ENCODE results near the gene IFFO2. TPM values are rescaled to one million over a fixed set of nuclear protein-coding genes. Genes with fewer than 3 reads are reported as not detected.

Gene IFFO2
- total and polyA plus RNA-seq, 7 donors = 1.2 to 35.0 (median 8.6) TPM

- Histone ChIP-seq H3K4me1 (peaks cover 0 to 68% (median 47%) of the 10 kb centered on the region in 4 donors), H3K4me3 (no peak overlapping the region), H3K9me3 (no peaks in the 10 kb centered on the region), H3K36me3 (no peaks in the 10 kb centered on the region), H3K27ac (no peak overlapping the region), H3K27me3 (no peaks in the 10 kb centered on the region)
- intact Hi-C loops (cut with DNase I) = no loop called here
- no peak for DNase-seq
- WGBS, 2 donors = 84 to 88% methylated on average over 7 of the region's 7 CpGs
- no peak for TF ChIP-seq CTCF (IDR thresholded peaks at IDR 0.05)
- no peak for TF ChIP-seq POLR2AphosphoS5 (IDR thresholded peaks at IDR 0.05)
- no peak for TF ChIP-seq POLR2A (IDR thresholded peaks at IDR 0.05)
Measured at GRCh38 chr1:18929686-18930085, 26.8 kb downstream of the IFFO2 start.

DNA sequence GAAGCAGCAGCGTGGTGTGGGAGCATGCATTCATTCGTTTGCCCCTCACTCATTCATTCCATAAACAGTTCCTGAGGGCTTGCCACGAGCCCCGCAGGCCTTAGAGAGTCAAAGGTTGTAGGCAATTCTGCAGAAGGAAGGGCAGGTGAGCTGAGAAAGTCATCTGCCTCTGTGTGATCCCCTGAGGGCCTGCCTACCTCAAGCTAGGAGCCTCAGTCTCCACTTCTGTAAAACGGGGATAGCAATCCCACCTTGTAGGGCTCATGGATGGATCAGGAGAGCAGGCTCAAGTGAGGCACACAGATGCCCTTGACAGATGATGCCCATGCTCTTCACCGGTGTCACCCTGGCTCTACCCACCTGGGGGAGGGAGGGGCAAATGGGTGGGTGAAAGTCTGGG is 27.5 kb downstream of the IFFO2 start:
- H3K36me3 ChIP-seq = no peaks in the 10 kb centered on the region
- 87 to 90% methylated on average over 6 of the region's 6 CpGs for WGBS, 2 donors
- no peaks in the 10 kb centered on the region for H3K9me3 ChIP-seq
- no peak for DNase-seq
- H3K4me3 ChIP-seq = no peak overlapping the region
- no peaks in the 10 kb centered on the region for H3K27me3 ChIP-seq
- intact Hi-C loops (cut with DNase I) = no loop called here
- TF ChIP-seq POLR2A (IDR thresholded peaks at IDR 0.05) (no peak), EP300 (IDR thresholded peaks at IDR 0.05) (no peak), CTCF (IDR thresholded peaks at IDR 0.05) (no peak), POLR2AphosphoS5 (IDR thresholded peaks at IDR 0.05) (no peak)
- H3K27ac ChIP-seq = no peak overlapping the region
- H3K4me1 ChIP-seq = peaks cover 0 to 75% (median 54%) of the 10 kb centered on the region in 4 donors

DNA sequence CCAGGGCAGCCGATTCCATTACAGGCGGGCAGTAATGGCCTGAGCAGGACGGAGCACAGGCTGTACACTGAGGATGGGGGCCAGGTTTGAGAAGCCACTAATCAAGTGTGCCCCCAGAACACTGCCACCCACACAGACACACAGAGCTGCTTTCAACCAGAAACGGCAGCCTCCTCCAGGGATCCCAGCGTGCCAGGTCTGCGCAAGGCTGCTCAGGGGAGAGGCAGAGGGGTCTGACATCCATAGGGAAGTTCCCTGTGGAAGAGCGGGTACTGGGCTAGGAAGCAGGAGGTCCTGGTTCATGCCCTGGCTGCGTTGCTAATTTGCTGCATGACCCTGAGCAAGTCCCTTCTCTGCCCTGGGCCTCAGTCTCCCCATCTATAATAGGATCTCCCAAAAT is 28.1 kb downstream of the IFFO2 start:
- no peak for TF ChIP-seq POLR2AphosphoS5 (IDR thresholded peaks at IDR 0.05)
- no peak for TF ChIP-seq CTCF (IDR thresholded peaks at IDR 0.05)
- no peak for TF ChIP-seq EP300 (IDR thresholded peaks at IDR 0.05)
- no peak for TF ChIP-seq POLR2A (IDR thresholded peaks at IDR 0.05)
- H3K27me3 ChIP-seq = no peaks in the 10 kb centered on the region
- no peaks in the 10 kb centered on the region for H3K9me3 ChIP-seq
- peak overlapping the region in 3 of 4 donors; percentile 9 to 72 (median 65) for H3K27ac ChIP-seq
- no peak for DNase-seq
- no peaks in the 10 kb centered on the region for H3K36me3 ChIP-seq
- intact Hi-C loops (cut with DNase I) = no loop called here
- peaks cover 0 to 81% (median 58%) of the 10 kb centered on the region in 4 donors for H3K4me1 ChIP-seq
- no peak overlapping the region for H3K4me3 ChIP-seq
- 84 to 88% methylated on average over 8 of the region's 8 CpGs for WGBS, 2 donors

DNA sequence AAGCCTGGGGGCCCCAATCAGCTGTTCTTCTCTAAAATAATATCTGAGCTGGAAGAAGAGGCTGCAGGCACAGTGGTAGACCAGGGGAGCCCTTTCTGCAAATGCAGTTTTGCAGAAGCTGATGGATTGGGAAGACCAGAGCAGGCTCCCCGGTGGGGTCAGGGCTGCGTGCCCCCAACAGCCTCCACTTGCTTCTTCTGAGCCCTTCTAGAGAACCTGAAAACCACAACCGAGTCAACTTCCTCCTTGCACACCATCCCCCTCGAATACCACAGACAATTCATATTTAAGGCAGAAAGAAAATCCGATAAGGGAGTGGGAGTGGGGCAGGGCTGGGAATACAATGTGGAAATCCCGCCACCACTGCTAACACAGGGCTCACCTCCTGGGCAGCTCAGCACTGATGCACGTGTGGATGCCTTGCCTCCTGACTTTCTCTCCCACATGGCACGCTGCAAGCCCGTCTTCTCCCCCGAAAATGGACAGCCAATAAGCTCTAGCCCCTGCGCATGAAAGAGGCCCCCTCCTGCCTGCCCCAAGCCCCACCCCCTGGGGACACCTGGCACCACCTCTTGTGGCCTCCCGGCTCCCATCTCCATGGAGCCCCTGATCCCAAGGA is 28.7 kb downstream of the IFFO2 start:
- H3K4me3 ChIP-seq = no peak overlapping the region
- no peaks in the 10 kb centered on the region for H3K9me3 ChIP-seq
- WGBS, 2 donors = 41 to 80% methylated on average over 12 of the region's 12 CpGs
- no peaks in the 10 kb centered on the region for H3K36me3 ChIP-seq
- peak overlapping the region in 3 of 4 donors; percentile 65 to 72 (median 69) for H3K27ac ChIP-seq
- no peak for DNase-seq
- peaks cover 0 to 83% (median 58%) of the 10 kb centered on the region in 4 donors for H3K4me1 ChIP-seq
- intact Hi-C loops (cut with DNase I) = no loop called here
- no peak for TF ChIP-seq POLR2A (IDR thresholded peaks at IDR 0.05)
- TF ChIP-seq CTCF (IDR thresholded peaks at IDR 0.05) = no peak
- no peak for TF ChIP-seq POLR2AphosphoS5 (IDR thresholded peaks at IDR 0.05)
- no peak for TF ChIP-seq EP300 (IDR thresholded peaks at IDR 0.05)
- no peaks in the 10 kb centered on the region for H3K27me3 ChIP-seq
